NCI-H1436 (cell line): ENCODE data around the gene DLEC1.

ENCODE experiments used
- DNase-seq: peaks from one replicate; lab custom pipeline; 2025; lab: John Stamatoyannopoulos, UW

Gene DLEC1

GRCh38 chr3:38108649-38109579, 69.9 kb downstream of the DLEC1 start:
- DNase-seq, result no peak

- DNase-seq, result no peak
These were observed 70.7 kb downstream of the DLEC1 start for GRCh38 chr3:38109580-38110313.

- DNase-seq, result no peak
These were observed 71.5 kb downstream of the DLEC1 start for GRCh38 chr3:38110314-38111050.

GRCh38 chr3:38111201-38111600, 72.2 kb downstream of the DLEC1 start:
- DNase-seq, result no peak

- DNase-seq, result no peak
These were observed 72.8 kb downstream of the DLEC1 start for GRCh38 chr3:38111696-38112377.

GRCh38 chr3:38112378-38112761, 73.4 kb downstream of the DLEC1 start:
- DNase-seq, result no peak

GRCh38 chr3:38114052-38114874, 75.3 kb downstream of the DLEC1 start:
- no peak for DNase-seq

- DNase-seq, result no peak
These were observed 76.1 kb downstream of the DLEC1 start for GRCh38 chr3:38114875-38115644.

- DNase-seq, result no peak
These were observed 76.8 kb downstream of the DLEC1 start for GRCh38 chr3:38115645-38116427.

- no peak for DNase-seq
These were observed 77.6 kb downstream of the DLEC1 start for GRCh38 chr3:38116471-38117162.

- no peak for DNase-seq
These were observed 78.2 kb downstream of the DLEC1 start for GRCh38 chr3:38117163-38117716.

- no peak for DNase-seq
These were observed 78.9 kb downstream of the DLEC1 start for GRCh38 chr3:38117748-38118420.

- no peak for DNase-seq
These were observed 79.6 kb downstream of the DLEC1 start for GRCh38 chr3:38118421-38119247.

GRCh38 chr3:38119248-38119544, 80.2 kb downstream of the DLEC1 start:
- DNase-seq, result no peak

- DNase-seq, result no peak
These were observed 81.0 kb downstream of the DLEC1 start for GRCh38 chr3:38119821-38120692.
